C1 segment of cervical spinal cord (tissue), 14 donors: ENCODE results near the gene GTF2A2.
A peak's percentile ranks its signal among the peaks of the same experiment; 100 is the strongest.
"Not testable (repeated sequence)": the region's sequence is repeated elsewhere in the genome, so short reads cannot be mapped to it uniquely, and the experiment has no call there.

ENCODE experiments used
- DNase-seq, 14 donors: peaks; one replicate each; lab custom pipeline; 2025; lab: John Stamatoyannopoulos, UW

The GTF2A2 gene, protein sequence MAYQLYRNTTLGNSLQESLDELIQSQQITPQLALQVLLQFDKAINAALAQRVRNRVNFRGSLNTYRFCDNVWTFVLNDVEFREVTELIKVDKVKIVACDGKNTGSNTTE

DNA sequence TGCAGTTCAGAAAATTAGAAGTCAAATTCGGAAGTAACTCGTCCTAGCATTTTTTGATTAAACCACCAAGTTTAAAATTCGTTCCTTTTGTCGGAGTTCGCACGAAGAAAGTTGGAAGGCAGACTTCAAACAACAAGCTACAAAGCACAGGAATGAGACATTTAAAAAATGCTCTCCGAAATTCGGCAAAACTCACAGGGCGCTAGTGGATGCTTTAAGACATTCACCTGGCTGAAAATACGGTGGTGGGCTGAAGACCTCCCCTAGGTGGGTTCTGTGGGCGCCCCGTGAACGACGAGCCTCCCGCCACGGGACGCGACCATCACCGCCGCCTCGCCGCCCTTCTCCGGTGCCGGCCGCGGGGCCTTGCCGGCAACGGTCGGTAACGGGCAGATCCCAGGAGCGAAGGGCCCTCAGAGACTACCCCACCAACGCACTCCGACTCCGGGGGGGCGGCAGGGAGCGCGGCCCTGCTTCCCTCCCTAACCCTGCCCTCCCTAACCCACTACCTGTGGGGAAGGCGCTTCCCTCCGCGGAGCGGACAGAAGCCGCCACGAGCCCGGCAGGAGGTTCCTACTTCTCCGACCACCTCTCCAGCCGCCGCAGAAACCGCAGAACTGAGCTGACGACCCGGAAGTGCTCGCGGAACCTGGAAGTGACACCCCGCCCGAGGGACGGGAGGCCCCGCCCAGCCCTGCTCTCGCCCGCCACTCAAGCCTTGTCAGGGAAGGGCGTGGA, at the start of gene GTF2A2:
TSS of gene GTF2A2 (minus strand) at position 619 of the 738 bp plus-strand sequence. CDS start 5,238 bp downstream, outside the sequence.
- DNase-seq, result peak; percentile 39 to 95 (median 88)

- DNase-seq, result no peak
These were observed 46.9 kb upstream of the GTF2A2 start for GRCh38 chr15:59703979-59704796.

DNA sequence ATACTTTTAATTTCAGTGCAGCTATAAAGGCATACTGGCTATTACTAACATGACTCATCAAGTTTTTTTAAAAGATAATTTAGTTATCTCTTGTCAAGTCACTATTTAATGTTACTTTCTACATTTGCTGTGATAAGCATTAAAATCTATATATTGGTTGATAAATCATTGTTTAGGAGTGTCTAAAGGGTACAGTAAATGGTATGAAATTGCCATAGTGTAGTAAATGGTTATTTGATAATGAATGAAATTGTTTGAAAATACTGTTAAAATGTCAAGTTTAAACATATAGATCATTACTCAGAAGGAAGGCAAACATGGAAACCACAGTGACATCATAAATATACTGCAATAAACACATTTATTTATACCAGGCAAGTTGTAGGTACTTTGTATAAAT, 45.0 kb upstream of the GTF2A2 start:
- no peak for DNase-seq

- no peak for DNase-seq
These were observed 44.6 kb upstream of the GTF2A2 start for GRCh38 chr15:59701880-59702279.

DNA sequence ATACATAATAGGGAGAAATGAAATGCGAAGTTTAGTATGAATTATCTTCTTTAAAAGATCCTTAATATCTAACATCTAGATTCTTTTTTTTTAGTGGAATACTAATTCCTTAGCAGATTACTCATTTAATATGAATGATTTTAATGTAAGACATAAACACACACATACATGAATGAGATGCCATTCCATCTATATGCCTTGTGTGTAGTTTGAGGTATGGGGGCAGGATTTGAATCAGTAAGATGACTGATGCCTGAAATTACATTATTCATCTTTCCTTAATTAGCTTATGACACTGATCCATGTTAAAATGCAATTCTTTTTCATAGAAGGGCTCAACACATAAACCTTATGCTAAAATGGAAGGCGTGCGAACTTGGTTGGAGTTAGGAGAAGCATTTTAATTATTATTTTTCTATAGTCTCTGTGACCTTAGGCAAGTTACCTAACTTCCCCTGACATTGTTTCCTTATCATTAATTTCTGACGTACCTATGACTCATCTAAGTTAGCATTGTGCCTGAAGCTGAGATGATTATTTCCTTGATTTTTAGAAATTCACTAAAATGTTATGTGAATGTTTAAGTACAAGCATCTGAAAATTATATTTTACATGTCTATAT, 42.6 kb upstream of the GTF2A2 start:
- DNase-seq, result no peak

GRCh38 chr15:59698065-59698464, 40.8 kb upstream of the GTF2A2 start:
- DNase-seq, result not testable (repeated sequence)

DNA sequence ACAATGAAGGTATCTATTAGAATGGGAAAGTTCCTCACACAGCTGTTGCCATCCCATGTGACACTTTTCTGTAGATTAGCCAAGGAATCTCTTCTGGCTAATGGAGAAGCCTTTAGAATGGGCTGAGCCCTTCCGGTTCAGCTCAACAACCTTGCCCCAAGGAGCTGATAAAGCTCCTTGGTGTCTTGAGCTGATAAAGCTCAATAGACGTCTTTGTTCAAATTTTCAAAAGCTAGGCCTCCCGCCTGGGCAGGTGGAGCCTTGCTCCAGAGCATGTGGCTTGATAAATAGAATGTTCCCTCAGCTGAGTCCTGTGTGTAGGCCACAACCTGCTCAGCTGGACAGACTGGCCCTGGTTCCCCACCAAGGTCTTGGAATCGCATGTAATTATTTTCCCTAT, 39.0 kb upstream of the GTF2A2 start:
- DNase-seq, result no peak

DNA sequence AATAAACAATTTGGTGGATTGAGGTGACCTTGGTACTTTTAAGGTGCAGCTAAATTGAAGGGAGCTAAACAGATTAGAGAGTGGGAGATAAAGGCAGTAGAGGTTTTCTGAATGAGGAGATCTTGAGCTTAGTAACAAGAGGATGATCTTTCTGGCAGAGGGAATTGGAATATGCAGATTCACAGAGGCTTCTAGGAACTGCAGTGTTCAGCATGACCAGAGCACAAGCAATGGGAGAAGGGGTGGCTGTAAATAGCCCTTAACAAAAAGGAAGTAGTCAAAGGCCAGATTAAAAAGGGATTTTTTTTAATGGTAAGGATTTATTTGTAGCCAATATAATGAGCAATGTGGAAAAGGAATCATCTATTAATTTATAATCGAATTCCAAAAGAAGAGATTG, 37.5 kb upstream of the GTF2A2 start:
- DNase-seq, result no peak

DNA sequence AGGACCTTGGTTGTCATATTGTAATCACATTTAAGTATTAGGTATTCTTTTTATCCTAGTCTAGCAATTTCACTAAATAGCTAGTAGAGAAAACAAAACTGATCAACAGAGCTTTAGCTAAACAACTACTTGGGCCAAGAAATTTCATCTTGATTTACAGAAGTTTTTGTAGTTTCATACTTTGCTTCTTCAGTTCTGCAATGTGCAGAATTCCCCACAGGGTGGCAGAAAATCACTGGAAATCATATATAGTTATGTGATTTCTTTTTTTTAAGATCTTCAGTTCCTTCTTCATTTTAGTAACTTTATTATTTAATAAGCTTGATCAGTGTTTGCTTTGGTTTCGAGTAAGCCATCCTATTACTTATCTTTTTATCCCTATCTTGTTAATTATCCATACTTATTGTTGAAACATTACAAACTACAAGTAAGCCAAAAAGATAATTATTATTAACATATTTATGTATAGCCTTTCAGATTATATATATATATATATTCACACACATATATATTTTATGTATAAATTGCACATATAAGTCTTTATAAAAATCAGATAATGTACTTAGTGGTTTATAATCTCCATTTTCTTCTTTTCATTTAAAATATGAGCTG, 34.0 kb upstream of the GTF2A2 start:
- no peak for DNase-seq

GRCh38 chr15:59689626-59690236, 32.4 kb upstream of the GTF2A2 start:
- peak in 12 of 14 donors; percentile 5 to 48 (median 28) for DNase-seq

DNA sequence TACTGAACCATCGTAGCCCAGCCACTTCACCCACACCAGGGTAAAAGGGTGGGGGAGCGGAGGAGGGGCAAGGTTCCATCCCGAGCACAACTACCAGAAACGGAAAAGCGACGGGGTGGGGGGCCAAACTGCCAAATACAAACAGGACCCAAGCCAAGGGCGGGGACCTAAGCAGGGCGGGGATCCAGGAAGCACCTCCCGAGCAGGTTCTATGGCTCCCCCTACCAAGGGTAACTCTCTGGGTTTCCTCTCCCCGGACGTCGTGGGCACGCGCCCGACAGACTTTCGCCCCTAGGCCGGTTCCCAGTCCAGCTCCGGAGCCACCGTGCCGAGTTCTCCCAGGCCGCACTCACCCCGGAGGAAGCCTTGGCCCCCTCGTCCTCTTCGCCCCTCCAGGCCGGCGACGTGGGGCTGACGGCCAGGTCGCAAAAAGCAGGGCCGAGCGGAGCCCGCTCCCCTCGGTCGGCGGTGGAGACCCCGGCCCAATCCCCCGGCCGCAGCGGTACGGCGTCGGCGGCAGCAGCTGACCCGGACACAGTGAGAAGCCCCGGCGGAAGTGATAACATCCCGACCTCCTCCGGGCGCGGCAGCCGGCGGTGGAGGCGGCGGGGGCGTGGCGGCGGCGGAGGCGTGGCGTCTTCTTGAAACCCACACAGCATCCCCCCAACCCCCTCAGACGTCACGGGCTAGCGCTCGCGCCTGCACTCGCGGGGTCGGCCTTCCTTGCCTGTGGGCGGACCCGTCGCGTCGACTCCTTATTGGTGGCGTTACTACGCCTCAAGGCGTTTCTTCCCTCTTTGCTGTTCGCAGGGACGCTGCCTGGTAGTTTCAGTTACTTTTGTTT, 31.7 kb upstream of the GTF2A2 start, which contains the start of gene BNIP2:
TSS of gene BNIP2 (minus strand) at position 539 of the 844 bp plus-strand sequence. CDS start 6,863 bp downstream, outside the sequence.
- DNase-seq, result peak; percentile 67 to 96 (median 92)

- DNase-seq, result no peak
These were observed 31.1 kb upstream of the GTF2A2 start for GRCh38 chr15:59688423-59688781.

DNA sequence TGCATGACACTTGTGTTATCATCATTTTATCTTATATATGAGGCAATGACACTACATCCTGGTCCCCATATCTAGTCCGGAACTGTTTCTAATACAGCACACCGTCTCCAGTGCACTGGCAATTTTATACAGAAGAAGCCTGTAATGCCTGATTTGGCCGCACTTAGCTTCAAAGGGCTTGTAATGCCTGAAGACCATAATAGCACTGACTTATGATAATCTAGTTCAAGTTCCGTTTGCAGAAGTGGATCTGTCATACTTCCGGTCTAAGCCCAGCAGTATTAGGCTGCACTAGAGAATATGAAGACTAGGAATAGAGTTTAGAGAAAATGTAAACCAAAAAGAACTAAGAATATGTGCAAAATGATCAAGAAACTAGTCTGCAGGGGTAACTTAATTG, 30.5 kb upstream of the GTF2A2 start:
- no peak for DNase-seq

- no peak for DNase-seq
These were observed 29.1 kb upstream of the GTF2A2 start for GRCh38 chr15:59686389-59686788.

GRCh38 chr15:59685737-59686297, 28.5 kb upstream of the GTF2A2 start:
- DNase-seq, result no peak

GRCh38 chr15:59680870-59681269, 23.6 kb upstream of the GTF2A2 start:
- DNase-seq, result no peak

DNA sequence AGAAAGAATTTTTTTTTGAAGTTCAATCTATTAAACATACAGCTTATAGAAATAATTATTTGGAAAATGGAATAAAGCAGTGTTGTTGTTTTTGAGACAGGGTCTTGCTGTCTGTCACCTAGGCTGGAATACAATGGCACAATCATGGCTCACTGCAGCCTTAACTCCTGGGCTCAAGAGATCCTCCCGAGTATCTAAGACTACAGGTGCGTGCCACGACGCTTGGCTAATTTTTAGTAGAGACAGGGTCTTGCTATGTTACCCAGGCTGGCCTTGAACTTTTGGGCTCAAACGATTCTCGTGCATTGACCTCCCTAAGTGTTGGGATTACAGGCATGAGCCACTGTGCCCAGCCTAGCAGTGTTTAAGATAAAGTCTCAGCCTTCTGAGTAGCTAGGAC, 23.0 kb upstream of the GTF2A2 start:
- no peak for DNase-seq

GRCh38 chr15:59678620-59679019, 21.3 kb upstream of the GTF2A2 start:
- DNase-seq, result no peak

- DNase-seq, result no peak
These were observed 20.9 kb upstream of the GTF2A2 start for GRCh38 chr15:59678172-59678571.

GRCh38 chr15:59676565-59676964, 19.2 kb upstream of the GTF2A2 start:
- DNase-seq, result no peak
